ENCODE results near the gene PTPA.

DNA sequence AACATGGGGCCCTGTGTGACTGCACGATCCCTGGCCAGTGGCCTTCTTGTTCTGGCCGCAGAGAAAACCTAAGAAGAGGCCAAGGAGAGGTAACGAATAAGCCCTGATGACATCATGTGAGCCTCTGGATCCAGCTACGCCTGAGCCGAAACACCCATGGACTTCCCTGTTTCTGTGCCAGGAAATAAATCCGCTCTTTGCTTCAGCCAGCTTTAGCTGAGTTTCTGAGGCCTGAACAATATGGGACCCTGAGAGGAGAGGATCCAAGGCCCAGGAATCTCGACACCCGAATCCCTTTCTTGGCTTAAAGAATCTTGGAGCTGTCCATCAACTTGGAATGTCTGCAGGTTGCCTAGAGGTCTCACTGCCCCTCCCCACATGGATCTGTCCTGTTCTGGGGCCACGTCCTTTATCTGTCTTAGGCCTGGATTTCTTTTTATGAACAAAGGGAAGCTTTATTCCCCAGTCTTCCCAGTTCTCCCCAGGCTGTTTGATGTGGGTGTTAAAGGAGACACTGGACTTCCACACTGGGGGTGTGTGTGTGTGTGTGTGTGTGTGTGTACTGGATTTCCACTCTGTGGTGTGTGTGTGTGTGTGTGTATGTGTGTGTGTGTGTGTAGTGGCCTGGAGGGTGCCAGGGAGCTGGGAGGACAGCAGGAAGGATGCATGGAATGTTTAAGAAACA lies 53.2 kb downstream of the PTPA start:
- no peak for TF ChIP-seq TRIM28 (IDR thresholded peaks at IDR 0.05; ENCODE audit: borderline replicate concordance, low read length)
- no peak for TF ChIP-seq GLI2 (tag by site-specific recombination; IDR thresholded peaks at IDR 0.05; ENCODE audit: borderline replicate concordance, low read depth)
- no peak for TF ChIP-seq KLF8 (tag by site-specific recombination; IDR thresholded peaks at IDR 0.05)
- TF ChIP-seq, protein P1, sequence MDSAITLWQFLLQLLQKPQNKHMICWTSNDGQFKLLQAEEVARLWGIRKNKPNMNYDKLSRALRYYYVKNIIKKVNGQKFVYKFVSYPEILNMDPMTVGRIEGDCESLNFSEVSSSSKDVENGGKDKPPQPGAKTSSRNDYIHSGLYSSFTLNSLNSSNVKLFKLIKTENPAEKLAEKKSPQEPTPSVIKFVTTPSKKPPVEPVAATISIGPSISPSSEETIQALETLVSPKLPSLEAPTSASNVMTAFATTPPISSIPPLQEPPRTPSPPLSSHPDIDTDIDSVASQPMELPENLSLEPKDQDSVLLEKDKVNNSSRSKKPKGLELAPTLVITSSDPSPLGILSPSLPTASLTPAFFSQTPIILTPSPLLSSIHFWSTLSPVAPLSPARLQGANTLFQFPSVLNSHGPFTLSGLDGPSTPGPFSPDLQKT (IDR thresholded peaks at IDR 0.05; ENCODE audit: borderline replicate concordance, low read depth, low read length), result no peak
- TF ChIP-seq ZNF292 (tag by site-specific recombination; IDR thresholded peaks at IDR 0.05; ENCODE audit: borderline replicate concordance, low read depth), result no peak
- TF ChIP-seq, protein P2, sequence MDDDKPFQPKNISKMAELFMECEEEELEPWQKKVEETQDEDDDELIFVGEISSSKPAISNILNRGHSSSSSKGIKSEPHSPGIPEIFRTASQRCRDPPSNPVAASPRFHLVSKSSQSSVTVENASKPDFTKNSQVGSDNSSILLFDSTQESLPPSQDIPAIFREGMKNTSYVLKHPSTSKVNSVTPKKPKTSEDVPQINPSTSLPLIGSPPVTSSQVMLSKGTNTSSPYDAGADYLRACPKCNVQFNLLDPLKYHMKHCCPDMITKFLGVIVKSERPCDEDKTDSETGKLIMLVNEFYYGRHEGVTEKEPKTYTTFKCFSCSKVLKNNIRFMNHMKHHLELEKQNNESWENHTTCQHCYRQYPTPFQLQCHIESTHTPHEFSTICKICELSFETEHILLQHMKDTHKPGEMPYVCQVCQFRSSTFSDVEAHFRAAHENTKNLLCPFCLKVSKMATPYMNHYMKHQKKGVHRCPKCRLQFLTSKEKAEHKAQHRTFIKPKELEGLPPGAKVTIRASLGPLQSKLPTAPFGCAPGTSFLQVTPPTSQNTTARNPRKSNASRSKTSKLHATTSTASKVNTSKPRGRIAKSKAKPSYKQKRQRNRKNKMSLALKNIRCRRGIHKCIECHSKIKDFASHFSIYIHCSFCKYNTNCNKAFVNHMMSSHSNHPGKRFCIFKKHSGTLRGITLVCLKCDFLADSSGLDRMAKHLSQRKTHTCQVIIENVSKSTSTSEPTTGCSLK (tag by site-specific recombination; IDR thresholded peaks at IDR 0.05), result no peak
- TF ChIP-seq, protein P3, sequence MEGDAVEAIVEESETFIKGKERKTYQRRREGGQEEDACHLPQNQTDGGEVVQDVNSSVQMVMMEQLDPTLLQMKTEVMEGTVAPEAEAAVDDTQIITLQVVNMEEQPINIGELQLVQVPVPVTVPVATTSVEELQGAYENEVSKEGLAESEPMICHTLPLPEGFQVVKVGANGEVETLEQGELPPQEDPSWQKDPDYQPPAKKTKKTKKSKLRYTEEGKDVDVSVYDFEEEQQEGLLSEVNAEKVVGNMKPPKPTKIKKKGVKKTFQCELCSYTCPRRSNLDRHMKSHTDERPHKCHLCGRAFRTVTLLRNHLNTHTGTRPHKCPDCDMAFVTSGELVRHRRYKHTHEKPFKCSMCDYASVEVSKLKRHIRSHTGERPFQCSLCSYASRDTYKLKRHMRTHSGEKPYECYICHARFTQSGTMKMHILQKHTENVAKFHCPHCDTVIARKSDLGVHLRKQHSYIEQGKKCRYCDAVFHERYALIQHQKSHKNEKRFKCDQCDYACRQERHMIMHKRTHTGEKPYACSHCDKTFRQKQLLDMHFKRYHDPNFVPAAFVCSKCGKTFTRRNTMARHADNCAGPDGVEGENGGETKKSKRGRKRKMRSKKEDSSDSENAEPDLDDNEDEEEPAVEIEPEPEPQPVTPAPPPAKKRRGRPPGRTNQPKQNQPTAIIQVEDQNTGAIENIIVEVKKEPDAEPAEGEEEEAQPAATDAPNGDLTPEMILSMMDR (tag by site-specific recombination; IDR thresholded peaks at IDR 0.05), result no peak
- TF ChIP-seq, protein P4, sequence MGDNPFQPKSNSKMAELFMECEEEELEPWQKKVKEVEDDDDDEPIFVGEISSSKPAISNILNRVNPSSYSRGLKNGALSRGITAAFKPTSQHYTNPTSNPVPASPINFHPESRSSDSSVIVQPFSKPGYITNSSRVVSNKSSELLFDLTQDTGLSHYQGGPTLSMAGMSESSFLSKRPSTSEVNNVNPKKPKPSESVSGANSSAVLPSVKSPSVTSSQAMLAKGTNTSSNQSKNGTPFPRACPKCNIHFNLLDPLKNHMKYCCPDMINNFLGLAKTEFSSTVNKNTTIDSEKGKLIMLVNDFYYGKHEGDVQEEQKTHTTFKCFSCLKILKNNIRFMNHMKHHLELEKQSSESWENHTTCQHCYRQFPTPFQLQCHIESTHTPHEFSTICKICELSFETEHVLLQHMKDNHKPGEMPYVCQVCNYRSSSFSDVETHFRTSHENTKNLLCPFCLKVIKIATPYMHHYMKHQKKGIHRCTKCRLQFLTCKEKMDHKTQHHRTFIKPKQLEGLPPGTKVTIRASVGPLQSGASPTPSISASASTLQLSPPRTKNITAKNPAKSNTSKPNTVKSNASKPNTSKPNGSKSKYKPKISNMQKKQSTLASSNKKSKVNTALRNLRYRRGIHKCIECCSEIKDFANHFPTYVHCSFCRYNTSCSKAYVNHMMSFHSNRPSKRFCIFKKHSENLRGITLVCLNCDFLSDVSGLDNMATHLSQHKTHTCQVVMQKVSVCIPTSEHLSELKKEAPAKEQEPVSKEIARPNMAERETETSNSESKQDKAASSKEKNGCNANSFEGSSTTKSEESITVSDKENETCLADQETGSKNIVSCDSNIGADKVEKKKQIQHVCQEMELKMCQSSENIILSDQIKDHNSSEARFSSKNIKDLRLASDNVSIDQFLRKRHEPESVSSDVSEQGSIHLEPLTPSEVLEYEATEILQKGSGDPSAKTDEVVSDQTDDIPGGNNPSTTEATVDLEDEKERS (tag by site-specific recombination; IDR thresholded peaks at IDR 0.05), result no peak
- TF ChIP-seq, protein P5, sequence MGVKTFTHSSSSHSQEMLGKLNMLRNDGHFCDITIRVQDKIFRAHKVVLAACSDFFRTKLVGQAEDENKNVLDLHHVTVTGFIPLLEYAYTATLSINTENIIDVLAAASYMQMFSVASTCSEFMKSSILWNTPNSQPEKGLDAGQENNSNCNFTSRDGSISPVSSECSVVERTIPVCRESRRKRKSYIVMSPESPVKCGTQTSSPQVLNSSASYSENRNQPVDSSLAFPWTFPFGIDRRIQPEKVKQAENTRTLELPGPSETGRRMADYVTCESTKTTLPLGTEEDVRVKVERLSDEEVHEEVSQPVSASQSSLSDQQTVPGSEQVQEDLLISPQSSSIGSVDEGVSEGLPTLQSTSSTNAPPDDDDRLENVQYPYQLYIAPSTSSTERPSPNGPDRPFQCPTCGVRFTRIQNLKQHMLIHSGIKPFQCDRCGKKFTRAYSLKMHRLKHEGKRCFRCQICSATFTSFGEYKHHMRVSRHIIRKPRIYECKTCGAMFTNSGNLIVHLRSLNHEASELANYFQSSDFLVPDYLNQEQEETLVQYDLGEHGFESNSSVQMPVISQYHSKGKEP (tag by site-specific recombination; IDR thresholded peaks at IDR 0.05), result no peak
- no peak for TF ChIP-seq ZBTB8A (tag by site-specific recombination; IDR thresholded peaks at IDR 0.05)
- no peak for TF ChIP-seq SP2 (tag by site-specific recombination; IDR thresholded peaks at IDR 0.05)
- TF ChIP-seq BCL11A (tag by site-specific recombination; IDR thresholded peaks at IDR 0.05; ENCODE audit: low read depth), result no peak

Data from HEK293 (cell line).